Mesendoderm (in vitro differentiated cells): ENCODE measurements around the gene CIAO3.

Experiments
- DNase-seq: peaks from one replicate; pipeline ENCODE4 v3.0.0; 2013
- H2AK5ac ChIP-seq: 2 replicates; pipeline ENCODE4 v1.6.1; 2013; ENCODE audit warnings: low read length, inconsistent platforms
- H2BK120ac ChIP-seq: 2 replicates; pipeline ENCODE4 v1.6.1; 2013; ENCODE audit warnings: low read depth, mild to moderate bottlenecking, low read length, moderate library complexity, mixed read lengths
- H2BK15ac ChIP-seq: replicated peaks from 2 replicates; pipeline ENCODE4 v1.6.1; 2013; ENCODE audit warnings: low read depth, mild to moderate bottlenecking, moderate library complexity
- H2BK5ac ChIP-seq: 2 replicates; pipeline ENCODE4 v1.6.1; 2013; ENCODE audit warnings: low read length, inconsistent platforms
- H3K18ac ChIP-seq: 2 replicates; pipeline ENCODE4 v1.6.1; 2013; ENCODE audit warnings: mild to moderate bottlenecking, low read length, mixed read lengths
- H3K23ac ChIP-seq: one replicate; pipeline ENCODE4 v1.6.1; 2013; ENCODE audit warnings: low read length
- H3K27ac ChIP-seq: 2 replicates; pipeline ENCODE4 v1.5.1; 2013; ENCODE audit warnings: low read depth, mild to moderate bottlenecking, inconsistent platforms, low read length, moderate library complexity
- H3K27me3 ChIP-seq: 2 replicates; pipeline ENCODE4 v1.6.1; 2013; ENCODE audit warnings: low read length, control low read depth, mild to moderate bottlenecking, inconsistent platforms; ENCODE audit not compliant: insufficient read depth, poor library complexity
- H3K36me3 ChIP-seq: 2 replicates; pipeline ENCODE4 v1.6.1; 2013; ENCODE audit warnings: low read length, inconsistent platforms; ENCODE audit not compliant: control insufficient read depth, insufficient read depth
- H3K4ac ChIP-seq: one replicate; pipeline ENCODE4 v1.6.1; 2013; ENCODE audit warnings: low read depth, mild to moderate bottlenecking, low read length, moderate library complexity
- H3K4me1 ChIP-seq: 2 replicates; pipeline ENCODE4 v1.6.1; 2013; ENCODE audit warnings: low read depth, low read length, inconsistent platforms; ENCODE audit not compliant: control insufficient read depth
- H3K4me2 ChIP-seq: 2 replicates; pipeline ENCODE4 v1.6.1; 2013; ENCODE audit warnings: low read length
- H3K4me3 ChIP-seq: 2 replicates; pipeline ENCODE4 v1.5.1; 2013; ENCODE audit warnings: mild to moderate bottlenecking, low read length
- H3K56ac ChIP-seq: one replicate; pipeline ENCODE4 v1.6.1; 2013; ENCODE audit warnings: low read length
- H3K79me1 ChIP-seq: 2 replicates; pipeline ENCODE4 v1.6.1; 2013; ENCODE audit warnings: low read length, inconsistent platforms
- H3K79me2 ChIP-seq: 2 replicates; pipeline ENCODE4 v1.6.1; 2013; ENCODE audit warnings: mild to moderate bottlenecking, low read length; ENCODE audit not compliant: control insufficient read depth, insufficient read depth
- H3K9ac ChIP-seq: 2 replicates; pipeline ENCODE4 v1.6.1; 2013; ENCODE audit warnings: low read length, inconsistent platforms
- H4K5ac ChIP-seq: one replicate; pipeline ENCODE4 v1.6.1; 2013; ENCODE audit warnings: low read length
- H4K8ac ChIP-seq: one replicate; pipeline ENCODE4 v1.6.1; 2013; ENCODE audit warnings: low read depth, mild to moderate bottlenecking, control low read depth, low read length, moderate library complexity
- WGBS: extraction: QIAGEN DNeasy Blood & Tissue Kit; methylation state at CpG from one replicate; pipeline ENCODE4 v1.1.7; 2013; ENCODE audit warnings: low lambda C conversion rate, missing lambda C conversion rate; ENCODE audit not compliant: insufficient coverage; ENCODE audit errors: extremely low coverage; 5-methylcytosine and 5-hydroxymethylcytosine counted together

Gene CIAO3

DNA sequence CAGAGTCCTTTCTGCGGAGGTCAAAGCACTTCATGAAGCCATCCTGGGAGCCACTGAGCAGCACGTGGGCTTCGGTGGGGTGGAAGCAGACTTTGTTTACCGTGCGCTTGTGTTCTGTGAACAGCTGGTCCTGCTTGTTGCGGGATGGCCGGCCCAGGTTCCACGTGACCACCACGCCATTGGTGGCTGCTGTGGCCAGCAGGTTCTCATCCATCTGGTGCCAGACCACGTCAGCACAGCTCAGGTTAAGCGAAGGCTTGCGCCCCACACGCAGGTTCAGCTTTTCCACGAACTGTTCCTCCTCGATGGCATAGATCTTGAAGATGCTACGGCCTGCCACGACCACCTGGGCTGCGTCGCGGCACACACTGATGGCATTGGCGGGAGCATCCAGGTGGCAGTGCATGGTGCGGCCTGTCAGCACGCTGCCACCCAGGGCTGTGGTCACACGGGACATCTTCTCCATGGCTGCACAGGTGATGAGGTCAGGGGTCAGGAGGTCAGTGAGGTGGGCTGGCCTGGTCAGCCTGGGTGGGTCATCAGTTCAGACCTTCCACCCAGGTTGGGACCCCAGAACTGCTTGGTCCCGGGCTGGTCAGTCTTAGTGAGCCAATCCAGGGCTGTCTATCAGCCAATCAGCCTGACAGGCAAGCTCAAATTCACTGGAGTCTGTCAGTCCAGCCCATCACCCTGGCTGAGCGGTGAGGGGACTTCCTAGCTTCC lies 51.5 kb downstream of the CIAO3 start:
- Histone ChIP-seq H3K4ac (no peak overlapping the region), H3K36me3 (no peaks in the 10 kb centered on the region), H2BK120ac (no peak overlapping the region), H3K79me1 (peaks cover 9% of the 10 kb centered on the region), H3K9ac (peak overlapping the region; percentile 92), H3K79me2 (no peaks in the 10 kb centered on the region), H3K4me3 (peak overlapping the region; percentile 85), H3K27ac (no peak overlapping the region), H3K27me3 (peaks cover 16% of the 10 kb centered on the region), H3K23ac (no peak overlapping the region), H3K18ac (no peak overlapping the region), H2BK5ac (no peak overlapping the region), H2AK5ac (peak overlapping the region; percentile 81), H3K4me2 (peak overlapping the region; percentile 98), H3K56ac (peak overlapping the region; percentile 93), H2BK15ac (no peak overlapping the region), H4K5ac (no peak overlapping the region), H4K8ac (no peak overlapping the region), H3K4me1 (peaks cover 3% of the 10 kb centered on the region)
- no CpG with 5 or more reads among the region's 26 CpGs for WGBS
- DNase-seq: no peak

DNA sequence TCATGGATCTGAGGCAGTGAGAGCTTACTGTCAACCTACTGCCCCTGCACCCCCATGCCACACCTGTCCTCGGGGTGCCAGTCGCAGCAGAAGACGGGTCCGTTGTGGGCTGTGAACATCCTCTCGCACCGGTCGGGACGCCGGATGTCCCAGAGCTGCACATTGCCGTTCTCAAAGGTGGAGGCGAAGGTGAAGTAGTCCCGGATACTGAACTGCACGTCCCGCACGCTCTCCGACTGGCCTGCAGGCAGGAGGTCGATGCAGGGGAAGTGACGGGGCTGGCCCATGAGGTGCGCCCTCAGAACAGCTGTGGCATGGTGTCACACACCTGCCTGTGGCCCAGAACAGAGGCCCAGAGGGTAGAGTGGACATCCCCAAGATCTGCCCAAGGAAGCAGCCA lies 53.3 kb downstream of the CIAO3 start:
- Histone ChIP-seq H3K9ac (no peak overlapping the region), H3K79me2 (peaks cover 3% of the 10 kb centered on the region), H3K18ac (no peak overlapping the region), H3K4ac (no peak overlapping the region), H3K27me3 (peaks cover 4% of the 10 kb centered on the region), H4K5ac (no peak overlapping the region), H3K27ac (no peak overlapping the region), H2AK5ac (no peak overlapping the region), H2BK15ac (no peak overlapping the region), H3K79me1 (peaks cover 14% of the 10 kb centered on the region), H3K23ac (no peak overlapping the region), H3K4me1 (peaks cover 3% of the 10 kb centered on the region), H2BK120ac (no peak overlapping the region), H3K56ac (no peak overlapping the region), H3K4me3 (no peak overlapping the region), H3K4me2 (no peak overlapping the region), H3K36me3 (peaks cover 6% of the 10 kb centered on the region), H4K8ac (no peak overlapping the region), H2BK5ac (no peak overlapping the region)
- no CpG with 5 or more reads among the region's 19 CpGs for WGBS
- no peak for DNase-seq

DNA sequence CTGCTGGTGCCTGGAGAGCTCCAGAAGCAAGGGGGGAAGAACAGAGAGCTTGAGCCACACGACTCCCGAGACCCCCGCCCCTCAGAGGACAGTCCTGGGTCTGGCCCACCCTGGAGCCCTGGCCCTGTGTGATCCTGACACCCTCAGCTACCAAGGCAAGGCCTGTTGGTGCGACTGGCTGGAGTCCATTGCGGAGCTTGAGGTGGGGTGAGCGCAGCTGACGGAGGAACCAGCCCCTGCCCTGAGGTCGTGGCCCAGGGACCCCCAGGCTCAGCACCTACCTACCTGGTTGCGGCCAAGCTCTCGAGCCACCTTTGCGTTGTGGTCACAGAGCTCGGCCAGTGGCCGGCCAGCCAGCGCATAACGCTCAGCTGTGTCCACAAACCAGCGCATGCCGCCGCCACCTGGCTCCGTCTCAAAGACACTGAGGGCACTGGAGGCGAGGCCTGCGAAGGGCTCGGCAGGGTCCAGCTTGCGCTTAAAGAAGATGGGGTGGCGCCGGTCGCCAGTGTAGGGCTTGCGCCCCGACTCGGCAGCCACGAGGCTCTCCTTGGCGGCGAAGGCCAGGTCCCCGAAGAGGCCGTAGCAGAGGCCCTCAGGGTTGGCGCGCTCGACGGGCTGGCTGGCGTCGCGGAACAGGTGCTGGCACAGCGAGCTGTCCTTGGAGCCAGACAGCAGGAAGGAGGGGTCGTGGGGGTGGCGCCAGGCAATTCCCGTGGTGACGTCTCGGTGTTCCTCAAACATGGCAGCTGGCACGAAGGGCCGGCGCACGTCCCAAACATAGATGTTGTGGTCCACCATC lies 54.1 kb downstream of the CIAO3 start:
- Histone ChIP-seq H3K4me2 (no peak overlapping the region), H3K36me3 (peaks cover 12% of the 10 kb centered on the region), H3K4ac (no peak overlapping the region), H3K56ac (no peak overlapping the region), H2AK5ac (no peak overlapping the region), H3K18ac (no peak overlapping the region), H4K5ac (no peak overlapping the region), H2BK15ac (no peak overlapping the region), H3K79me1 (peaks cover 20% of the 10 kb centered on the region), H3K4me1 (peaks cover 3% of the 10 kb centered on the region), H3K9ac (no peak overlapping the region), H4K8ac (no peak overlapping the region), H3K27me3 (no peaks in the 10 kb centered on the region), H3K23ac (no peak overlapping the region), H2BK5ac (no peak overlapping the region), H2BK120ac (no peak overlapping the region), H3K27ac (no peak overlapping the region), H3K4me3 (no peak overlapping the region), H3K79me2 (peaks cover 8% of the 10 kb centered on the region)
- DNase-seq: no peak
- no CpG with 5 or more reads among the region's 51 CpGs for WGBS

DNA sequence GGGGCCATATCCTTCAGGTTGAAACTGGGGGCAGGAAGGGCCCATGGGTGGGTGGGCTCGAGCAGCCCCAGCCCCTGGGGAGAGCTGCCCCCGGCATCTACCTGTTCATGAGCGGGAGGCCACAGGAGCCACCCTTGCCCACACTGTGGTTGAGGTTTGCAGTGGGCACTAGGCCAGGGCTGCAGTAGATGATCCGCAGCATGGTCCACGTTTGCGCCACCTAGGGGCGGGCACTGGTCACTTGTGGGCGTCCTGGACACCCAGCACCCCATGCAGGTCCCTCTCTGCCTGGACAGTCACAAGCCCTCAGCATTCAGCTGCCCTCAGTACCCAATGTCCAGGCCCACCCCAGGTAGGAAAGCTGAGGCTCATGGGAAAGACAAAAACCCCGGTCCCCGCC lies 54.8 kb downstream of the CIAO3 start:
- H3K36me3 ChIP-seq: peaks cover 13% of the 10 kb centered on the region
- no peak overlapping the region for H3K9ac ChIP-seq
- no peak overlapping the region for H3K4me2 ChIP-seq
- H4K8ac ChIP-seq: no peak overlapping the region
- no peak overlapping the region for H3K27ac ChIP-seq
- H3K4me3 ChIP-seq: no peak overlapping the region
- H2BK15ac ChIP-seq: no peak overlapping the region
- WGBS: no CpG with 5 or more reads among the region's 10 CpGs
- H2BK120ac ChIP-seq: no peak overlapping the region
- H3K18ac ChIP-seq: no peak overlapping the region
- H3K4me1 ChIP-seq: peaks cover 3% of the 10 kb centered on the region
- H2AK5ac ChIP-seq: no peak overlapping the region
- H4K5ac ChIP-seq: no peak overlapping the region
- no peaks in the 10 kb centered on the region for H3K27me3 ChIP-seq
- DNase-seq: no peak
- no peak overlapping the region for H3K4ac ChIP-seq
- peaks cover 15% of the 10 kb centered on the region for H3K79me2 ChIP-seq
- peaks cover 24% of the 10 kb centered on the region for H3K79me1 ChIP-seq
- no peak overlapping the region for H3K23ac ChIP-seq
- H3K56ac ChIP-seq: no peak overlapping the region
- H2BK5ac ChIP-seq: no peak overlapping the region

DNA sequence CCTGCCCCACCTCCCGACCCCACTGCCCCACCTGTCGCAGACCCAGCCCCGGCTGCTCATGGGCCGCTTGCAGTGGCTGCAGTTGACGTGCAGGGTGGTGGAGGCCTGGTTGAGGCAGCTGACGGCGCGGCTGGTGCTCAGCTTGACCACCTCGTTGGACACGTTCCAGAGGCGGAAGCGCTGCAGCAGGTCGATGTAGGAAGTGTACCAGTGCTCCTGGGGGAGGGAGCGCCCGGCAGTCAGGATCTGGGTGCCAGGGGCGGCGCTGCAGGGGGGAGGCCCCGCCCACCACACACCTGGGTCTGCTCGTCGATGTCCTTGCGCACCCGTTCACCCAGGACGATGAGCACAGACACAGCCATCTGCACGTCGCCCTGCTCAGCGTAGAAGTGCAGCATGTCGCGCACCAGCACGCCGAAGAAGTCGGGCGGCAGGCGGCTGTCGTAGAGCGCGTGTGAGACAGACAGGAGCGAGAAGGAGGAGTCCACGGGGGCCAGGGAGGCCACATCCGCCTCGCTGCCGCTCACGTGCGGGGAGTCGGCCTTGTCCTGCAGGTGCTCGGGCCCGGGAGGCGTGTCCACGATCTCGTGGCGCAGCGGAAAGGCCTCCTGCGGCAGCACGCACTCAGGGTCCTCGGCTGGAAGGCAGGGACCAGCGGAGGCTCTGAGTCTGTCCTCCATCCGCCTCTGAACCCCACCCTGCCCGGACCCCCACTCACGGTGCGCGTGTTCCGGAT lies 55.7 kb downstream of the CIAO3 start:
- H3K9ac ChIP-seq: no peak overlapping the region
- peaks cover 13% of the 10 kb centered on the region for H3K36me3 ChIP-seq

More for the DNA sequence above, 55.7 kb downstream of the CIAO3 start:
- no peak for DNase-seq
- Histone ChIP-seq H3K27me3 (no peaks in the 10 kb centered on the region), H3K23ac (no peak overlapping the region), H2BK5ac (no peak overlapping the region), H3K4me1 (peaks cover 3% of the 10 kb centered on the region), H3K4me2 (no peak overlapping the region), H3K27ac (no peak overlapping the region), H3K4ac (no peak overlapping the region), H2AK5ac (no peak overlapping the region), H3K56ac (no peak overlapping the region), H3K79me2 (peaks cover 18% of the 10 kb centered on the region), H3K79me1 (peaks cover 24% of the 10 kb centered on the region), H3K4me3 (no peak overlapping the region), H2BK120ac (no peak overlapping the region), H4K5ac (no peak overlapping the region), H4K8ac (no peak overlapping the region), H2BK15ac (no peak overlapping the region), H3K18ac (no peak overlapping the region)
- WGBS: no CpG with 5 or more reads among the region's 61 CpGs
